Mesendoderm (in vitro differentiated cells): ENCODE measurements around the gene DVL3.

Experiments used
- DNase-seq: peaks from one replicate; pipeline ENCODE4 v3.0.0; 2013
- H2AK5ac ChIP-seq: 2 replicates; pipeline ENCODE4 v1.6.1; 2013; ENCODE audit warnings: low read length, inconsistent platforms
- H2BK120ac ChIP-seq: 2 replicates; pipeline ENCODE4 v1.6.1; 2013; ENCODE audit warnings: low read depth, mild to moderate bottlenecking, low read length, moderate library complexity, mixed read lengths
- H2BK15ac ChIP-seq: replicated peaks from 2 replicates; pipeline ENCODE4 v1.6.1; 2013; ENCODE audit warnings: low read depth, mild to moderate bottlenecking, moderate library complexity
- H2BK5ac ChIP-seq: 2 replicates; pipeline ENCODE4 v1.6.1; 2013; ENCODE audit warnings: low read length, inconsistent platforms
- H3K18ac ChIP-seq: 2 replicates; pipeline ENCODE4 v1.6.1; 2013; ENCODE audit warnings: mild to moderate bottlenecking, low read length, mixed read lengths
- H3K23ac ChIP-seq: one replicate; pipeline ENCODE4 v1.6.1; 2013; ENCODE audit warnings: low read length
- H3K27ac ChIP-seq: 2 replicates; pipeline ENCODE4 v1.5.1; 2013; ENCODE audit warnings: low read depth, mild to moderate bottlenecking, inconsistent platforms, low read length, moderate library complexity
- H3K27me3 ChIP-seq: 2 replicates; pipeline ENCODE4 v1.6.1; 2013; ENCODE audit warnings: low read length, control low read depth, mild to moderate bottlenecking, inconsistent platforms; ENCODE audit not compliant: insufficient read depth, poor library complexity
- H3K36me3 ChIP-seq: 2 replicates; pipeline ENCODE4 v1.6.1; 2013; ENCODE audit warnings: low read length, inconsistent platforms; ENCODE audit not compliant: control insufficient read depth, insufficient read depth
- H3K4ac ChIP-seq: one replicate; pipeline ENCODE4 v1.6.1; 2013; ENCODE audit warnings: low read depth, mild to moderate bottlenecking, low read length, moderate library complexity
- H3K4me1 ChIP-seq: 2 replicates; pipeline ENCODE4 v1.6.1; 2013; ENCODE audit warnings: low read depth, low read length, inconsistent platforms; ENCODE audit not compliant: control insufficient read depth
- H3K4me2 ChIP-seq: 2 replicates; pipeline ENCODE4 v1.6.1; 2013; ENCODE audit warnings: low read length
- H3K4me3 ChIP-seq: 2 replicates; pipeline ENCODE4 v1.5.1; 2013; ENCODE audit warnings: mild to moderate bottlenecking, low read length
- H3K56ac ChIP-seq: one replicate; pipeline ENCODE4 v1.6.1; 2013; ENCODE audit warnings: low read length
- H3K79me1 ChIP-seq: 2 replicates; pipeline ENCODE4 v1.6.1; 2013; ENCODE audit warnings: low read length, inconsistent platforms
- H3K79me2 ChIP-seq: 2 replicates; pipeline ENCODE4 v1.6.1; 2013; ENCODE audit warnings: mild to moderate bottlenecking, low read length; ENCODE audit not compliant: control insufficient read depth, insufficient read depth
- H3K9ac ChIP-seq: 2 replicates; pipeline ENCODE4 v1.6.1; 2013; ENCODE audit warnings: low read length, inconsistent platforms
- H4K5ac ChIP-seq: one replicate; pipeline ENCODE4 v1.6.1; 2013; ENCODE audit warnings: low read length
- H4K8ac ChIP-seq: one replicate; pipeline ENCODE4 v1.6.1; 2013; ENCODE audit warnings: low read depth, mild to moderate bottlenecking, control low read depth, low read length, moderate library complexity
- WGBS: extraction: QIAGEN DNeasy Blood & Tissue Kit; methylation state at CpG from one replicate; pipeline ENCODE4 v1.1.7; 2013; ENCODE audit warnings: low lambda C conversion rate, missing lambda C conversion rate; ENCODE audit not compliant: insufficient coverage; ENCODE audit errors: extremely low coverage; 5-methylcytosine and 5-hydroxymethylcytosine counted together

Gene DVL3

GRCh38 chr3:184192889-184193288 lies 37.7 kb downstream of the DVL3 start:
- Histone ChIP-seq H2BK120ac (no peak overlapping the region), H3K4me1 (no peaks in the 10 kb centered on the region), H3K23ac (no peak overlapping the region), H3K27me3 (no peaks in the 10 kb centered on the region), H2BK15ac (no peak overlapping the region), H3K36me3 (peaks cover 6% of the 10 kb centered on the region), H4K8ac (no peak overlapping the region), H2BK5ac (no peak overlapping the region), H3K27ac (no peak overlapping the region), H3K79me1 (peaks cover 5% of the 10 kb centered on the region), H2AK5ac (no peak overlapping the region), H3K56ac (no peak overlapping the region), H3K4me2 (no peak overlapping the region), H4K5ac (no peak overlapping the region), H3K79me2 (peaks cover 4% of the 10 kb centered on the region), H3K18ac (no peak overlapping the region), H3K4ac (no peak overlapping the region), H3K4me3 (no peak overlapping the region), H3K9ac (no peak overlapping the region)
- no CpG with 5 or more reads among the region's 10 CpGs for WGBS
- no peak for DNase-seq

- Histone ChIP-seq H3K56ac (no peak overlapping the region), H4K5ac (no peak overlapping the region), H3K79me2 (no peaks in the 10 kb centered on the region), H3K79me1 (peaks cover 5% of the 10 kb centered on the region), H2BK5ac (no peak overlapping the region), H3K18ac (no peak overlapping the region), H4K8ac (no peak overlapping the region), H3K4me3 (no peak overlapping the region), H3K4me1 (no peaks in the 10 kb centered on the region), H3K23ac (no peak overlapping the region), H2AK5ac (no peak overlapping the region), H3K36me3 (peaks cover 6% of the 10 kb centered on the region), H2BK120ac (no peak overlapping the region), H3K27ac (no peak overlapping the region), H2BK15ac (no peak overlapping the region), H3K27me3 (no peaks in the 10 kb centered on the region), H3K4ac (no peak overlapping the region), H3K4me2 (no peak overlapping the region), H3K9ac (no peak overlapping the region)
- DNase-seq: no peak
- WGBS: no CpG with 5 or more reads among the region's 9 CpGs
Observed at GRCh38 chr3:184193991-184194539, 38.9 kb downstream of the DVL3 start.

GRCh38 chr3:184196536-184196935 lies 41.4 kb downstream of the DVL3 start:
- no peak overlapping the region for H4K8ac ChIP-seq
- no peak overlapping the region for H3K18ac ChIP-seq
- H3K4me3 ChIP-seq: no peak overlapping the region
- no peak overlapping the region for H2BK15ac ChIP-seq
- H2AK5ac ChIP-seq: no peak overlapping the region
- H3K4me2 ChIP-seq: no peak overlapping the region
- peaks cover 2% of the 10 kb centered on the region for H3K36me3 ChIP-seq
- no peak for DNase-seq
- no peak overlapping the region for H4K5ac ChIP-seq
- no peak overlapping the region for H2BK5ac ChIP-seq
- no peaks in the 10 kb centered on the region for H3K27me3 ChIP-seq
- no peak overlapping the region for H2BK120ac ChIP-seq
- no peak overlapping the region for H3K4ac ChIP-seq
- no peaks in the 10 kb centered on the region for H3K79me1 ChIP-seq
- no peak overlapping the region for H3K27ac ChIP-seq
- WGBS: no CpG with 5 or more reads among the region's 6 CpGs
- H3K9ac ChIP-seq: no peak overlapping the region
- no peak overlapping the region for H3K23ac ChIP-seq
- no peaks in the 10 kb centered on the region for H3K79me2 ChIP-seq
- H3K4me1 ChIP-seq: no peaks in the 10 kb centered on the region
- H3K56ac ChIP-seq: no peak overlapping the region

- Histone ChIP-seq H3K4ac (no peak overlapping the region), H3K79me2 (no peaks in the 10 kb centered on the region), H2AK5ac (no peak overlapping the region), H3K36me3 (no peaks in the 10 kb centered on the region), H3K23ac (no peak overlapping the region), H3K18ac (no peak overlapping the region), H3K27ac (no peak overlapping the region), H3K27me3 (no peaks in the 10 kb centered on the region), H3K4me1 (no peaks in the 10 kb centered on the region), H3K4me3 (no peak overlapping the region), H4K8ac (no peak overlapping the region), H2BK15ac (no peak overlapping the region), H3K56ac (no peak overlapping the region), H2BK5ac (no peak overlapping the region), H3K4me2 (no peak overlapping the region), H3K79me1 (no peaks in the 10 kb centered on the region), H3K9ac (no peak overlapping the region), H4K5ac (no peak overlapping the region), H2BK120ac (no peak overlapping the region)
- WGBS: no CpG with 5 or more reads among the region's 9 CpGs
- no peak for DNase-seq
Observed at GRCh38 chr3:184198509-184198908, 43.3 kb downstream of the DVL3 start.

DNA sequence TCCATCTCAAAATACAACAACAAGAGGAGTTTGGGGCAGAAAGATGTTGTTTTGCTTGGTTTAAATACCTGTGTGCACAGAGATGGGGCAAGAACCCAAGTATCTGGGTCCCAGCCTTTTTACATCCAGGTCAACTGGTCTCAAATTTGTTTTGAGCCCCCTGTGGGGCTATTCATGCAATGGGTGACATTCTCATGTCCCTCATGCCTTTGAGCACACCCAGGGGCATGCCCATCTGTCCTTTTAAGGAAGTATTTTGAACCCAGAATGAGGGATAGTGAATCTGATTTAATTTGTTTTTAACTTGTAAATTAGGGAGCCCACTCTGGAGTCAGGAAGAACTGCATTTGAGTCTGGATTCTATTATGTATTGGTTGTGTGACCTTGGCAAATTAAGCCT lies 45.6 kb downstream of the DVL3 start:
- H2BK5ac ChIP-seq: no peak overlapping the region
- H2BK120ac ChIP-seq: no peak overlapping the region
- no peaks in the 10 kb centered on the region for H3K27me3 ChIP-seq
- no peaks in the 10 kb centered on the region for H3K36me3 ChIP-seq
- no peak overlapping the region for H3K4me3 ChIP-seq
- no peak overlapping the region for H3K56ac ChIP-seq
- H3K4me2 ChIP-seq: no peak overlapping the region
- H3K9ac ChIP-seq: no peak overlapping the region
- H3K79me2 ChIP-seq: no peaks in the 10 kb centered on the region
- no peak overlapping the region for H3K27ac ChIP-seq
- no peak overlapping the region for H4K5ac ChIP-seq
- no peak overlapping the region for H3K18ac ChIP-seq
- H3K4me1 ChIP-seq: no peaks in the 10 kb centered on the region
- H2BK15ac ChIP-seq: no peak overlapping the region
- H2AK5ac ChIP-seq: no peak overlapping the region
- no peak overlapping the region for H3K4ac ChIP-seq
- no peak for DNase-seq
- no peak overlapping the region for H4K8ac ChIP-seq
- no peaks in the 10 kb centered on the region for H3K79me1 ChIP-seq
- H3K23ac ChIP-seq: no peak overlapping the region

DNA sequence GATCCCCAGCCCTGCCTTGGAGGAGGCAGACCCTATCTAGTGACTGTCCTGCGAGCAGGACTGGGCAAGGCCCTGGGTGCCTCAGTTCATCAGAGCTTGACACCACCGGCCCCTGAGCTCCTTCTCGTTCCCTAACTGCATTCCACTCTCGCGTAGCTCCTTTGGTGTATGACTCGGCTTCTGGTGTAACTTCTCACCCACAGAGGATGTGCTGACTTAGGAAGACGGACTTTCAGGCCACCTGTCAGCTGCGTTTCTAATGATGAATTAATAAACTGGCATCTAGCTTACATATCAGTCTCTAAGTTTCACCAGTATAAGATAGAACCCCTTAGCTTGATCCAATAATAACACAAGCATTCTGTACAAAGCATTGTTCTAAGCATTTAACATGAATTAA lies 48.3 kb downstream of the DVL3 start:
- no peak overlapping the region for H2BK15ac ChIP-seq
- H3K4me1 ChIP-seq: no peaks in the 10 kb centered on the region
- no peak overlapping the region for H3K23ac ChIP-seq
- H2BK5ac ChIP-seq: no peak overlapping the region
- H3K56ac ChIP-seq: no peak overlapping the region
- WGBS: no CpG with 5 or more reads among the region's 8 CpGs
- H3K27me3 ChIP-seq: no peaks in the 10 kb centered on the region
- no peaks in the 10 kb centered on the region for H3K79me1 ChIP-seq
- H3K9ac ChIP-seq: no peak overlapping the region
- no peaks in the 10 kb centered on the region for H3K36me3 ChIP-seq
- no peak overlapping the region for H3K18ac ChIP-seq
- H3K4me2 ChIP-seq: no peak overlapping the region
- no peak overlapping the region for H4K5ac ChIP-seq
- H2BK120ac ChIP-seq: no peak overlapping the region
- no peak for DNase-seq
- H2AK5ac ChIP-seq: no peak overlapping the region
- no peaks in the 10 kb centered on the region for H3K79me2 ChIP-seq
- no peak overlapping the region for H3K4me3 ChIP-seq
- no peak overlapping the region for H3K4ac ChIP-seq
- H3K27ac ChIP-seq: no peak overlapping the region
- H4K8ac ChIP-seq: no peak overlapping the region
